ENCODE results near the gene CERCAM.

CERCAM gene

GRCh38 chr9:128469070-128469469 lies 48.4 kb downstream of the CERCAM start:
- DNase-seq = no peak

GRCh38 chr9:128470560-128470959 lies 49.9 kb downstream of the CERCAM start:
- DNase-seq = no peak

- DNase-seq = no peak
Observed at GRCh38 chr9:128473104-128473503, 52.4 kb downstream of the CERCAM start.

- no peak for DNase-seq
Observed at GRCh38 chr9:128475867-128476266, 55.2 kb downstream of the CERCAM start.

- no peak for DNase-seq
Observed at GRCh38 chr9:128479262-128479661, 58.6 kb downstream of the CERCAM start.

GRCh38 chr9:128481561-128481960 lies 60.9 kb downstream of the CERCAM start:
- no peak for DNase-seq

- DNase-seq = no peak
Observed at GRCh38 chr9:128482186-128482585, 61.5 kb downstream of the CERCAM start.

- DNase-seq = no peak
Observed at GRCh38 chr9:128484686-128485413, 64.2 kb downstream of the CERCAM start.

- DNase-seq = no peak
Observed at GRCh38 chr9:128485414-128485855, 64.8 kb downstream of the CERCAM start.

GRCh38 chr9:128486201-128486600 lies 65.5 kb downstream of the CERCAM start:
- DNase-seq = no peak
